ENCODE results near the gene RALB. TPM values are rescaled to one million over a fixed set of nuclear protein-coding genes. Genes with fewer than 3 reads are reported as not detected.

The RALB gene
- total and polyA plus RNA-seq, 2 of the 8 experiments (the other 6 are each of a cell fraction or from before 2014, with no cell fraction given) = 12.0 to 16.6 TPM

- no peak overlapping the region for H3K27ac ChIP-seq (ENCODE audit: low read depth, low read length)
- ChIA-PET CTCF (ENCODE audit: partially characterized antibody) (interaction anchor here (1.0 to 2.7 kb wide), 4 partner anchors 13 to 47 kb away, joined by 3 to 14 read pairs (median 3); partner anchors contain the start of gene RALB), POLR2A (ENCODE audit: partially characterized antibody) (interaction anchor here (1.3 kb wide), 1 partner anchor 10 kb away, joined by 6 read pairs; no protein-coding TSS in a partner anchor)
- no peak overlapping the region; a peak in 1 of 7 replicates for H3K9ac ChIP-seq (replicated peaks in 1 of 4; ENCODE audit: extremely low read depth in 1 of 4, low read depth in 3 of 4, low read length in 3 of 4)
- H2BK20ac ChIP-seq (ENCODE audit: low read length) = no peak overlapping the region
- no peak overlapping the region for H2AK5ac ChIP-seq (ENCODE audit: low read depth, low read length)
- no peak overlapping the region for H3K23ac ChIP-seq (ENCODE audit: insufficient read length)
- H3K14ac ChIP-seq (ENCODE audit: insufficient read length) = no peak overlapping the region
- no peak overlapping the region for H2BK12ac ChIP-seq (ENCODE audit: low read depth, low read length)
- H3K4me2 ChIP-seq (ENCODE audit: insufficient read depth in 1 of 2, low read depth in 2 of 2, low read length in 2 of 2) = no peak overlapping the region
- no peaks in the 10 kb centered on the region for H3K79me1 ChIP-seq (ENCODE audit: low read depth, low read length)
- no peak overlapping the region for H3K18ac ChIP-seq (ENCODE audit: extremely low read depth, low read length)
- H3K9me3 ChIP-seq (ENCODE audit: insufficient read depth in 2 of 2, low read depth in 1 of 2, low read length in 1 of 2) = peaks cover 7 to 11% of the 10 kb centered on the region in 2 experiments; a peak in 3 of 4 replicates
- H3K56ac ChIP-seq (replicated peaks; ENCODE audit: insufficient read length, low read depth, low read length) = no peak overlapping the region
- no peaks in the 10 kb centered on the region for H3K36me3 ChIP-seq (ENCODE audit: control insufficient read depth in 2 of 4, insufficient read depth in 4 of 4, low read length in 3 of 4)
- no peak for DNase-seq (ENCODE audit: low read depth in 1 of 2, low spot score in 2 of 2)
- H4K5ac ChIP-seq (ENCODE audit: insufficient read length, low read depth, low read length) = no peak overlapping the region
- no peak overlapping the region for H4K8ac ChIP-seq (ENCODE audit: extremely low read depth, insufficient read depth, low read length)
- no peaks in the 10 kb centered on the region for H3K27me3 ChIP-seq (replicated peaks in 1 of 4; ENCODE audit: control insufficient read depth in 3 of 4, extremely low read depth in 1 of 4, insufficient read depth in 3 of 4, low read length in 3 of 4)
- FAIRE-seq = no peak
- no peak overlapping the region for H3K4ac ChIP-seq (replicated peaks; ENCODE audit: insufficient read length, low read depth, low read length)
- no peak overlapping the region for H3K4me3 ChIP-seq (ENCODE audit: extremely low read depth in 1 of 4, insufficient read depth in 2 of 4, low read depth in 3 of 4, low read length in 4 of 4)
- H2BK5ac ChIP-seq (ENCODE audit: low read depth, low read length) = no peak overlapping the region
- no peaks in the 10 kb centered on the region for H3K79me2 ChIP-seq (ENCODE audit: control insufficient read depth in 1 of 2, insufficient read depth in 2 of 2, low read length in 2 of 2)
- WGBS, 2 experiments (ENCODE audit: extremely low coverage in 1 of 2, insufficient coverage in 1 of 2, insufficient read length in 1 of 2, insufficient replicate concordance in 2 of 2, low coverage in 1 of 2, low lambda C conversion rate in 2 of 2, missing lambda C conversion rate in 1 of 2) = 86% methylated on average over 12 of the region's 12 CpGs; no CpG with 5 or more reads in 1 of the 2 experiments
- no peak overlapping the region for H4K91ac ChIP-seq (replicated peaks; ENCODE audit: insufficient read length, low read length)
- no peak overlapping the region for H2BK15ac ChIP-seq (ENCODE audit: low read length)
- H4K20me1 ChIP-seq (replicated peaks in 1 of 2; ENCODE audit: control insufficient read depth in 1 of 2, insufficient read depth in 2 of 2, low read length in 2 of 2) = no peaks in the 10 kb centered on the region
- H3K4me1 ChIP-seq (replicated peaks in 1 of 4; ENCODE audit: control insufficient read depth in 3 of 4, insufficient read depth in 4 of 4, low read length in 3 of 4) = no peaks in the 10 kb centered on the region
- H2AFZ ChIP-seq (ENCODE audit: low read length) = no peak overlapping the region
- H3K23me2 ChIP-seq (ENCODE audit: low read depth, low read length) = no peaks in the 10 kb centered on the region
- H2BK120ac ChIP-seq (replicated peaks; ENCODE audit: low read depth, low read length) = no peak overlapping the region
- no peak for TF ChIP-seq SUZ12 (IDR thresholded peaks at IDR 0.05; ENCODE audit: low read length)
- TF ChIP-seq YY1 (IDR thresholded peaks at IDR 0.05; ENCODE audit: low read depth, low read length) = no peak
Observed at GRCh38 chr2:120265006-120265405, 12.4 kb downstream of the RALB start.
